22Rv1 (cell line): ENCODE results near the gene FCGR3B.
"Not testable (repeated sequence)": the region's sequence is repeated elsewhere in the genome, so short reads cannot be mapped to it uniquely, and the experiment has no call there.

Experiments used
- ZFX ChIP-seq: fragments of 450-650 bp; IDR thresholded peaks from 2 replicates; pipeline ENCODE4 v1.6.1; 2017; ENCODE audit warnings: antibody characterized with exemption, borderline replicate concordance
- TF ChIP-seq, protein P1 (sequence below): fragments of 450-650 bp; IDR thresholded peaks from 2 replicates; pipeline ENCODE4 v1.5.1; 2017; ENCODE audit warnings: mild to moderate bottlenecking

DNA sequence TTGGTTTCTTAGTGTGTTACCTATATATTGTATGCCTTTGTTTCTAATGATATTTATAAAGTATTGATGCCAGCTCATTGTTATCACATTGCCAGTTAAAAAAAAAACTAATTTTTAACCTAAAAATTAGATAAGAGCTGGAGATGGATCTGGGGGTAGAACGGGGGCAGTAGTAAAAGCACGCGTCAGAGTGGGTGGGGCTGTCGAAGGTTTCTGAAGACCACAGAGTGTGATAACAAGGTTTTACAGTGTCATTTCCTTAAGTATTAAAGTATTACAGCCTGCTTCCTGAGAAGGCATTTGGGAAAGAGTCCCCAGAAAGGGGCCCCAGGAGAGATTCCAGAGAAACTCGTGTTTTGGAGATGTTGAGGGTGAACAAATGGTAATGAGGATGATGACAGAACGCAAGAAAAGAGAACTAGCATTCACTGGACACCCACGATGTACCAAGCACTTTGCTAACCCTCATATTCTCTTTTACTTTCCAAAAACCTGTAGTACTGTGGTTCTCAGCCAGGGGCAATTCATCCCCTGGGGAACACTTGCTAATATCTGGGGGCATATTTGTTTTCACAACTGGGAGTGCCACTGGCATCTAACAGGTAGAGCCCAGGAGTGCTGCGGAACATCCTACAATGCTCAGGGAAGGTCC, 51.0 kb downstream of the FCGR3B start:
- TF ChIP-seq, protein P1, sequence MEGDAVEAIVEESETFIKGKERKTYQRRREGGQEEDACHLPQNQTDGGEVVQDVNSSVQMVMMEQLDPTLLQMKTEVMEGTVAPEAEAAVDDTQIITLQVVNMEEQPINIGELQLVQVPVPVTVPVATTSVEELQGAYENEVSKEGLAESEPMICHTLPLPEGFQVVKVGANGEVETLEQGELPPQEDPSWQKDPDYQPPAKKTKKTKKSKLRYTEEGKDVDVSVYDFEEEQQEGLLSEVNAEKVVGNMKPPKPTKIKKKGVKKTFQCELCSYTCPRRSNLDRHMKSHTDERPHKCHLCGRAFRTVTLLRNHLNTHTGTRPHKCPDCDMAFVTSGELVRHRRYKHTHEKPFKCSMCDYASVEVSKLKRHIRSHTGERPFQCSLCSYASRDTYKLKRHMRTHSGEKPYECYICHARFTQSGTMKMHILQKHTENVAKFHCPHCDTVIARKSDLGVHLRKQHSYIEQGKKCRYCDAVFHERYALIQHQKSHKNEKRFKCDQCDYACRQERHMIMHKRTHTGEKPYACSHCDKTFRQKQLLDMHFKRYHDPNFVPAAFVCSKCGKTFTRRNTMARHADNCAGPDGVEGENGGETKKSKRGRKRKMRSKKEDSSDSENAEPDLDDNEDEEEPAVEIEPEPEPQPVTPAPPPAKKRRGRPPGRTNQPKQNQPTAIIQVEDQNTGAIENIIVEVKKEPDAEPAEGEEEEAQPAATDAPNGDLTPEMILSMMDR, result not testable (repeated sequence)
- not testable (repeated sequence) for TF ChIP-seq ZFX
